Neuronal stem cell (in vitro differentiated cells): ENCODE results near the gene APLP2.

ENCODE experiments used
- DNase-seq: peaks from one replicate; pipeline ENCODE4 v3.0.0-alpha.2; 2013; ENCODE audit warnings: low spot score
- H2AFZ ChIP-seq: one replicate; pipeline ENCODE4 v1.6.1; 2013; ENCODE audit warnings: mild to moderate bottlenecking, low read length, inconsistent platforms
- H2AK5ac ChIP-seq: 2 replicates; pipeline ENCODE4 v1.6.1; 2013; ENCODE audit warnings: low read depth, mild to moderate bottlenecking, inconsistent platforms, low read length, moderate library complexity, mixed read lengths
- H2BK120ac ChIP-seq: 2 replicates; pipeline ENCODE4 v1.6.1; 2013; ENCODE audit warnings: low read depth, mild to moderate bottlenecking, inconsistent platforms, low read length, moderate library complexity, mixed read lengths
- H2BK12ac ChIP-seq: one replicate; pipeline ENCODE4 v1.6.1; 2013; ENCODE audit warnings: low read length, inconsistent platforms
- H2BK15ac ChIP-seq: 2 replicates; pipeline ENCODE4 v1.6.1; 2013; ENCODE audit warnings: mild to moderate bottlenecking, low read length, inconsistent platforms, mixed read lengths
- H2BK5ac ChIP-seq: one replicate; pipeline ENCODE4 v1.6.1; 2013; ENCODE audit warnings: inconsistent platforms, mild to moderate bottlenecking, low read length, moderate library complexity
- H3K14ac ChIP-seq: one replicate; pipeline ENCODE4 v1.6.1; 2013; ENCODE audit warnings: low read length, inconsistent platforms
- H3K18ac ChIP-seq: 2 replicates; pipeline ENCODE4 v1.6.1; 2013; ENCODE audit warnings: low read length, inconsistent platforms
- H3K23ac ChIP-seq: 2 replicates; pipeline ENCODE4 v1.6.1; 2013; ENCODE audit warnings: low read depth, mild to moderate bottlenecking, mixed read lengths, low read length, inconsistent platforms; ENCODE audit not compliant: poor library complexity
- H3K27ac ChIP-seq: replicated peaks from 3 replicates; pipeline ENCODE4 v1.5.1; 2013; ENCODE audit warnings: low read length, inconsistent platforms
- H3K27me3 ChIP-seq, 3 experiments: 2 replicates each; pipeline ENCODE4 v1.6.1; 2013; ENCODE audit warnings: low read length in 3 of 3, mild to moderate bottlenecking in 2 of 3, inconsistent platforms in 1 of 3, low read depth in 1 of 3, mixed read lengths in 1 of 3, moderate library complexity in 1 of 3; ENCODE audit not compliant: control insufficient read depth in 3 of 3, insufficient read depth in 3 of 3
- H3K36me3 ChIP-seq, 2 donors: replicated peaks in 1 of 2; 2 replicates each; pipeline ENCODE4 v1.6.1; 2013; ENCODE audit warnings: low read length in 2 of 2; ENCODE audit not compliant: control insufficient read depth in 2 of 2, insufficient read depth in 2 of 2
- H3K4ac ChIP-seq: 2 replicates; pipeline ENCODE4 v1.6.1; 2013; ENCODE audit warnings: inconsistent platforms, mild to moderate bottlenecking, low read length, moderate library complexity
- H3K4me1 ChIP-seq, 2 donors: 1 replicate in 1 of 2; 2 replicates in 1 of 2; pipeline ENCODE4 v1.6.1; 2013; ENCODE audit warnings: low read length in 2 of 2, low read depth in 1 of 2; ENCODE audit not compliant: control insufficient read depth in 2 of 2, insufficient read depth in 1 of 2
- H3K4me2 ChIP-seq: one replicate; pipeline ENCODE4 v1.6.1; 2013; ENCODE audit warnings: mild to moderate bottlenecking, low read length, inconsistent platforms; ENCODE audit not compliant: insufficient read depth, poor library complexity, severe bottlenecking
- H3K4me3 ChIP-seq, 2 donors: 2 replicates each; pipeline ENCODE4 v1.5.1; 2013; ENCODE audit warnings: low read length in 2 of 2, mild to moderate bottlenecking in 2 of 2, inconsistent platforms in 1 of 2, moderate library complexity in 1 of 2
- H3K79me1 ChIP-seq: one replicate; pipeline ENCODE4 v1.6.1; 2013; ENCODE audit warnings: low read depth, mild to moderate bottlenecking, inconsistent platforms, low read length, moderate library complexity
- H3K9ac ChIP-seq: one replicate; pipeline ENCODE4 v1.6.1; 2013; ENCODE audit warnings: mild to moderate bottlenecking, low read depth, low read length, inconsistent platforms; ENCODE audit not compliant: poor library complexity
- H3K9me3 ChIP-seq, 2 donors: replicated peaks in 1 of 2; 2 replicates each; pipeline versions ENCODE3 to v1.6.1; 2013; ENCODE audit warnings: low read length in 2 of 2, mild to moderate bottlenecking in 2 of 2, inconsistent platforms in 1 of 2, low read depth in 1 of 2, mixed read lengths in 1 of 2, moderate library complexity in 1 of 2; ENCODE audit not compliant: control insufficient read depth in 2 of 2, insufficient read depth in 1 of 2
- H4K8ac ChIP-seq: one replicate; pipeline ENCODE4 v1.6.1; 2013; ENCODE audit warnings: low read depth, mild to moderate bottlenecking, inconsistent platforms, low read length, moderate library complexity
- H4K91ac ChIP-seq: one replicate; pipeline ENCODE4 v1.6.1; 2013; ENCODE audit warnings: low read length, low read depth, mild to moderate bottlenecking, inconsistent platforms; ENCODE audit not compliant: poor library complexity
- WGBS, 2 donors: extraction: QIAGEN DNeasy Blood & Tissue Kit; methylation state at CpG; one replicate each; pipeline ENCODE4 v1.1.7; 2013; ENCODE audit warnings: missing lambda C conversion rate in 2 of 2, mixed read lengths in 1 of 2; ENCODE audit not compliant: insufficient read length in 2 of 2, insufficient replicate concordance in 1 of 2; ENCODE audit errors: extremely low coverage in 2 of 2; 5-methylcytosine and 5-hydroxymethylcytosine counted together

APLP2 gene

DNA sequence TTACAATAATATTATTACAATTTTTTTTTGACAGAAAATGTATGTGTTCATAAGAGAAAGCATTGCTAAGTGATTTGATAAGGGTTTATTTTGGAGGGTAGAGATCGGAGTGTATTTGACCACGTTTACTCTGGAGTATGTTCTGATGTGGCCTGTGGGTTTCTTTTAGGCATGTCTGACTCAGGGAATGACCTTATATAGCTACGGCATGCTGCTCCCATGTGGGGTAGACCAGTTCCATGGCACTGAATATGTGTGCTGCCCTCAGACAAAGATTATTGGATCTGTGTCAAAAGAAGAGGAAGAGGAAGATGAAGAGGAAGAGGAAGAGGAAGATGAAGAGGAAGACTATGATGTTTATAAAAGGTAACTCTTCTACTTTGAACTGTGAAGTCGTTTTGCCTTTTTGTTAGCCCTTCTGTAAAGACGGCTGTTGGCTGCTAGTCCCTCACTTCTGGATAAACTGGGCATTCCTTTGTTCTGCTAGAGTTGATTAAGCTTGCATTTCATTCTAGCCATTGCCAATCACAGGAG, 51.8 kb downstream of the APLP2 start:
- no peak overlapping the region for H3K18ac ChIP-seq
- no peak overlapping the region for H2BK5ac ChIP-seq
- peaks cover 41 to 96% of the 10 kb centered on the region in 2 donors for H3K36me3 ChIP-seq
- no peaks in the 10 kb centered on the region for H3K9me3 ChIP-seq
- 100% methylated on average over 1 of the region's 5 CpGs for WGBS, 2 donors
- no peak overlapping the region for H4K91ac ChIP-seq
- H2AK5ac ChIP-seq = no peak overlapping the region
- no peak overlapping the region for H2BK120ac ChIP-seq
- H3K9ac ChIP-seq = no peak overlapping the region
- no peak overlapping the region for H2AFZ ChIP-seq
- no peaks in the 10 kb centered on the region for H3K27me3 ChIP-seq
- H3K27ac ChIP-seq = no peak overlapping the region
- H3K4me3 ChIP-seq = no peak overlapping the region
- H3K23ac ChIP-seq = no peak overlapping the region
- no peak for DNase-seq
- H3K4ac ChIP-seq = no peak overlapping the region
- H3K4me2 ChIP-seq = no peak overlapping the region
- no peak overlapping the region for H2BK12ac ChIP-seq
- H2BK15ac ChIP-seq = no peak overlapping the region
- H3K14ac ChIP-seq = no peak overlapping the region
- no peak overlapping the region for H4K8ac ChIP-seq
- peaks cover 5% of the 10 kb centered on the region for H3K79me1 ChIP-seq
- H3K4me1 ChIP-seq = no peaks in the 10 kb centered on the region

DNA sequence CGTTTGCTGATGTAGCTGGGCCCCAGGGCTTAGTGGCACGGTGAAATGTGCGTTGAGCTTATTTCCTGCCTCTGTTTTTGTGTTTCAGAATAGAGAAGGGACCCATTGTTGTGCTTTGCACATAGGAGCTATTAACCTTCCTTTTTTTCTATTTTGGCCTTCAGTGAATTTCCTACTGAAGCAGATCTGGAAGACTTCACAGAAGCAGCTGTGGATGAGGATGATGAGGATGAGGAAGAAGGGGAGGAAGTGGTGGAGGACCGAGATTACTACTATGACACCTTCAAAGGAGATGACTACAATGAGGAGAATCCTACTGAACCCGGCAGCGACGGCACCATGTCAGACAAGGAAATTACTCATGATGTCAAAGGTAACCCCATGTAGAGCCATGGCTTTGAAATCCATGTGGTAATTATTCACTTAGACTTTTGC, 52.5 kb downstream of the APLP2 start:
- no peak overlapping the region for H3K27ac ChIP-seq
- no peaks in the 10 kb centered on the region for H3K9me3 ChIP-seq
- H3K4me3 ChIP-seq = no peak overlapping the region
- no peak for DNase-seq
- no peaks in the 10 kb centered on the region for H3K27me3 ChIP-seq
- H3K9ac ChIP-seq = no peak overlapping the region
- WGBS, 2 donors = no CpG with 5 or more reads among the region's 7 CpGs
- H2BK15ac ChIP-seq = no peak overlapping the region
- no peak overlapping the region for H3K23ac ChIP-seq
- peaks cover 45 to 97% of the 10 kb centered on the region in 2 donors for H3K36me3 ChIP-seq
- no peak overlapping the region for H4K91ac ChIP-seq
- peaks cover 5% of the 10 kb centered on the region for H3K79me1 ChIP-seq
- no peaks in the 10 kb centered on the region for H3K4me1 ChIP-seq
- H2BK5ac ChIP-seq = no peak overlapping the region
- H2AFZ ChIP-seq = no peak overlapping the region
- no peak overlapping the region for H3K14ac ChIP-seq
- no peak overlapping the region for H3K18ac ChIP-seq
- no peak overlapping the region for H2BK12ac ChIP-seq
- no peak overlapping the region for H2BK120ac ChIP-seq
- H3K4me2 ChIP-seq = no peak overlapping the region
- no peak overlapping the region for H4K8ac ChIP-seq
- no peak overlapping the region for H3K4ac ChIP-seq
- no peak overlapping the region for H2AK5ac ChIP-seq

DNA sequence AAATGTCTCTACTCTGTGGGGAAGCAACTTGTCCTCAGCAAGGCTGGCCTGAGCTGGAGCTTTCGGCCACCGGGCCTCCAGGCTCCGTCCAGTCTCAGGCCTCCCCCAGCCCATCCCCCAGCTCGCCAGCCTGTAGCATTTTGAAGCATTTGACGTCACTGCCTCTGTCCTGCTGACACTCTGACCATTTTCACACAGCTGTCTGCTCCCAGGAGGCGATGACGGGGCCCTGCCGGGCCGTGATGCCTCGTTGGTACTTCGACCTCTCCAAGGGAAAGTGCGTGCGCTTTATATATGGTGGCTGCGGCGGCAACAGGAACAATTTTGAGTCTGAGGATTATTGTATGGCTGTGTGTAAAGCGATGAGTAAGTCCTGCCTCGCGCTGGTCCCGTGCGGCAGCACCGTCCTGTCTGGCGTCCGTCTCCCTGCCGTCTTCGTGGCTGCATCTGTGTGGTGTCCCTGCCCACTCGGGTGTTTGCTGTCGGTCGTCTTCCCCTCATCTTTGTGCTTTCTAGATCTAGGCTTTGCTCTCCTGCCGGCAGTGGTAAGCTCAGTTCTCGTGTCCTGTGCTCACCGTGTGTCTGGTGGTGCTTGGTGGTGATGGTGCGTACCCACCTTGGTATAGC, 53.8 kb downstream of the APLP2 start:
- DNase-seq = no peak
- no peak overlapping the region for H2BK120ac ChIP-seq
- no peak overlapping the region for H2AK5ac ChIP-seq
- no peak overlapping the region for H2BK5ac ChIP-seq
- no peak overlapping the region for H3K4ac ChIP-seq
- H2AFZ ChIP-seq = no peak overlapping the region
- no peak overlapping the region for H3K4me3 ChIP-seq
- no peak overlapping the region for H3K14ac ChIP-seq
- no peak overlapping the region for H3K9ac ChIP-seq
- no peaks in the 10 kb centered on the region for H3K4me1 ChIP-seq
- H3K18ac ChIP-seq = no peak overlapping the region
- WGBS, 2 donors = no CpG with 5 or more reads among the region's 32 CpGs
- no peak overlapping the region for H3K4me2 ChIP-seq
- H4K91ac ChIP-seq = no peak overlapping the region
- no peaks in the 10 kb centered on the region for H3K27me3 ChIP-seq
- no peak overlapping the region for H3K27ac ChIP-seq
- peaks cover 5% of the 10 kb centered on the region for H3K79me1 ChIP-seq
- no peak overlapping the region for H2BK12ac ChIP-seq
- no peak overlapping the region for H4K8ac ChIP-seq
- H3K9me3 ChIP-seq = no peaks in the 10 kb centered on the region
- no peak overlapping the region for H2BK15ac ChIP-seq
- no peak overlapping the region for H3K23ac ChIP-seq
- peaks cover 51 to 100% of the 10 kb centered on the region in 2 donors for H3K36me3 ChIP-seq

DNA sequence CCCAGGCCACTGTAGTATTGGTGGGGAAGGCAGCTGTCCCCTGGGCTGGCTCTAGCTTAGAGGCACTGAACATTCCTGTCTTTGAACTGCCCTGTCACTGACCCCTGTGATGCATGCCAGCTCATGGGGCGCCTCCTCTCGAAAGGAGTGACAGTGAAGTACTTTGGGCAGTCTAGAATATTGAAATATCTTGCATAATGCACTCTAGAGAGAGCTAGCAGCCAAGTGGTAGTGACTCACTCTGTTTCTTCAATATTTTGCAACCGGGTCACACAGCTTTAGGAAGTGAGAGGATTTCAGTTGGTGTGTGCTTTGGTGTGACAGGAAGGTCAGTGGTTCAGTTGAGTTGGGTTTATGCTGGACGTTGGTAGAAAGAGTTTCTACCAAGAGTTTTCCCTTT, 54.4 kb downstream of the APLP2 start:
- H3K27ac ChIP-seq = no peak overlapping the region

More for the DNA sequence above, 54.4 kb downstream of the APLP2 start:
- Histone ChIP-seq H3K4ac (no peak overlapping the region), H3K9me3 (no peaks in the 10 kb centered on the region), H3K4me3 (no peak overlapping the region), H2BK120ac (no peak overlapping the region), H4K91ac (no peak overlapping the region), H3K79me1 (peaks cover 4% of the 10 kb centered on the region), H3K4me2 (no peak overlapping the region), H3K4me1 (no peaks in the 10 kb centered on the region), H2BK15ac (no peak overlapping the region), H2AFZ (no peak overlapping the region), H2AK5ac (no peak overlapping the region), H4K8ac (no peak overlapping the region), H3K14ac (no peak overlapping the region), H3K36me3 (peaks cover 56 to 100% of the 10 kb centered on the region in 2 donors), H2BK5ac (no peak overlapping the region), H3K18ac (no peak overlapping the region), H2BK12ac (no peak overlapping the region), H3K9ac (no peak overlapping the region), H3K27me3 (no peaks in the 10 kb centered on the region), H3K23ac (no peak overlapping the region)
- DNase-seq = no peak
- no CpG with 5 or more reads among the region's 4 CpGs for WGBS, 2 donors
